Islet precursor cell (in vitro differentiated cells): Measurements from ENCODE around the gene DUSP23.

ENCODE experiments used
- DNase-seq: peaks from one replicate; pipeline ENCODE4 v3.0.0-alpha.2; 2018

Gene DUSP23

DNA sequence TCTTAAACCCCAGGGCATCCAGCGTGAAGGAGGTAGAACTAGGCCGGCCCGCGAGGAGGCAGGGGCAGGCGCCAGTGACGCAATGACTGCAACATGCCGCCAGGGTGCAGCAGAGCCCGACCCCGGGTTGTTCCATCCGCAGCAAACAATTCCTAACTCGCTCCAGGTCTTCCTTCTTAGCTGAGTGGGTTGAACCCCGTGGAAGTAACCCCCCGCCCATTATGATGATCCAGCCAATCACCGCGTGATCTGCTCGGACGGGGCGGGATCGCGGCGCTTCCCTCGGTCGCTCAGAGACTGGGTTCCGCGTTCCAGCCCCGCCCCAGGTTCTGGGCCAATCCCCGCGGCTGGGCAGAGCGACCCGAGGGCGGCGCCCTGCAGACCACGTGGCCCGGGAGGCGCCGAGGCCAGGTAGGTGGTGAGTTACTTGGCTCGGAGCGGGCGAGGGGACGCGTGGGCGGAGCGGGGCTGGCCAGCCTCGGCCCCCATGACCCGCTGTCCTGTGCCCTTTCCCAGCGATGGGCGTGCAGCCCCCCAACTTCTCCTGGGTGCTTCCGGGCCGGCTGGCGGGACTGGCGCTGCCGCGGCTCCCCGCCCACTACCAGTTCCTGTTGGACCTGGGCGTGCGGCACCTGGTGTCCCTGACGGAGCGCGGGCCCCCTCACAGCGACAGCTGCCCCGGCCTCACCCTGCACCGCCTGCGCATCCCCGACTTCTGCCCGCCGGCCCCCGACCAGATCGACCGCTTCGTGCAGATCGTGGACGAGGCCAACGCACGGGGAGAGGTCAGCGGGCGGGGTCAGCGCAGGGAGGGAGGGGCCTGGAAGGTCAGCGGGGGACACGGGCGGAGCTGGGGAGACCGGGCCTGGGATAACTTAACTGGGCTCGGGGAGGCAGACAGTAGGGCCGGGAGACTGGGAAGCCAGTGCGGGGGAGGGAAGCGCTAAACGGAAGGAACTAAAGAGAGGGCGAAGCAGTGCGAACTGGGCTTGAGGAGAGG is at the start of gene DUSP23:
TSS of gene DUSP23 (plus strand) at position 380 of the 1,000 bp plus-strand sequence. CDS start at position 519, 139 bp downstream.
- DNase-seq = peak; percentile 99

DNA sequence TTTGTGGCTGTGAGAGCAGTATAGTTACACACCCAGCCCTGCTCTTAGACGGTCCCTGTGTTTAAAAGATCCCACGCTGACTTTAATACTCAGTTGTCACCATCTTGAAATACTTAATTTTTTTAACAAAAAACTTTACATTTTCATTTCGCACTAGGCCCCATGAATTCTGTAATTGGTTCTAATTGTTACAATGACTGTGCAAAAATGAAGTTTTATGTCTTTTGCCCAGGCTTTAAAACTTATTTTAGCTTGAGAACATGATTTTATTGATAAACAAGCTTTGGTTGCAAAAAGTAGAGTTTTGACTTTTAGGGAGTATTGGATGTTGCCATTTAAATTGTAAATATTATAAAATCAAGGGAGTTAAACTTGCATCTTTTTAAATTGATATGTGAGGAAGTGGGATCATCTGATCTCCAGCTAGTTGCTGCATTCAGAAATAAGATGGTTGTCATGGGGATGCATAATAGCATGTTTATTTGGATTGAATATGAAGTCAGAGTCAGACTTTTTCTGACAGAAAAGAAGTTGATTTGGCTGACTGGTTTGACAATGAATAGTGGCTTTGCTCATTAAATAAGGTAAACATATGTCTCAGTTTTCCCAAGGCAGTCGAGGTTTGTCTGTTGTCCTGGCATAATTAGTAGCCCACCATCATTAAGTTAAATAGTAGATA is 43.4 kb upstream of the DUSP23 start:
- DNase-seq = no peak

- no peak for DNase-seq
These were observed 36.9 kb upstream of the DUSP23 start for GRCh38 chr1:159743651-159744410.

GRCh38 chr1:159746666-159747065 is 34.1 kb upstream of the DUSP23 start:
- no peak for DNase-seq

DNA sequence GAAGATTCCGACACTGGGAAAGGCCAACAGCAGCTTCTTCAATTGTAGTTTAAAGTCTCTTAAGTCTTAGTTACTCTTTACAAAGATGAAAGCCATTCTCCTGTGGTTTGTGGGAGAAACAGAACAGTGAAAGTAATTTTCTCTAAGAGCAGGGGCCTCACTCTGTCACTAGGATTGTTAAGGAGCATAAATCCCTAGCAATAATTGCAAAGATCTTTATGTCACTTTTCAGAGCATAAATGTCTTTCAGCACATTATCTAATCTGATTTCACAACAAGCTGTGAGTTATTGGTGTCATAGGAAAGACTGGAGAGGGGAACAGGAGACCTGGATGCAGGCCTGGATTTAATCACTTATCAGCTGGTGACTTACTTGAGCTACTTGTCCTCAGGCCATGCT is 32.4 kb upstream of the DUSP23 start:
- DNase-seq = no peak

DNA sequence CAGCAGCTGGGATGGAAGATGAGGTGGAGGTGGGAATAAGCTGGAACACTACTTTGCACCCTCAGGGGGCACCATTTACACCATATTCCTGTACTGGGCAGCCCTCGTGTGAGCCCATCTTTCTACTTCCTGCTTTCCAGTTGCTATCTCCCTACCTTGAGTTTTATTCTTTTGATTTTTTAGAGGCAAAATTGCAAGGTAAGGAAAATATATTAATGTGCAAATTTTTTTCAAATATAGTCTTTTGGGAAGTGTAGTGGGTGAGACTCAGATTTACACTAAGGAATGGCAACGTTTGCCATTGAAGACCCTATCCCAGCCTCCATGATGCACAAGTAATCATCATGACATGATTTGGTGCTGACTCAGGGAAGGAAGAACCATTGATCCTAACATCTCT is 31.1 kb upstream of the DUSP23 start:
- no peak for DNase-seq

DNA sequence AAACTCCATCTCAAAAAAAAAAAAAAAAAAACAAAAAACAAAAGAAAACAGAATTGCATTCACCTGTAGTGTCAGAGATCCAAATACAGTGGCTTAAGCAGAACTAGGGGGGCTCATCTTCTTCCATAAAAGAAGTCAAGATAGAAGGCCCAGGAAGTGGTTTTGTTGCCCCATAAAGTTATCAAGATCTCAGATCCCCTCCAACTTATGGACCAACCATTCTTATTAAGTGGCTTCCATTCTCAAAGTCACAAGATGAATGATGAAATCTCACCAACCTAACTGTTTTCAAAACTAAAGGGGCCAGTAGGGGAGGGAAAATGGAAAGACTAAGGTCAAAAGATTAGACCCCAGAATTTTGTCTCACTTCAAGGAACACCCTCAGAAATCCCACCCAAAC is 30.1 kb upstream of the DUSP23 start:
- no peak for DNase-seq

DNA sequence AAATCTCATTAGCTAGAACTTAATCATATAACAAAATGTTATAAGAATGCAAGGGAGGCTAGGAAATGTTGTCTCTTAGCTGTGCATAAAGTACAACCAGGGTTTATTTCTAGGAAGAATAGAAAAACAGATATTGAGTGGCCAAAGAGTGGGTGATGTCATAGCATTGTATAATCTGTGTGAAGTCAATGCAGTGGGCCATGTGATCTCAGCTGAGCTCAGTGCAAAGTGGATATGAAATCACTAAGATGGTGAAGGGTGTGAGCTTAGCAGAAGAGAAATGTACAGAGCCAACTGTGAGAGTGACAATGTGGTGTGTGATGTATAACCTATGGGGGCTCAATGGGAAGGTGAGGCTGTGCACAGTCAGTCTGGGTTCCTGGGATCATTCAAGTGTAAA is 29.7 kb upstream of the DUSP23 start:
- DNase-seq = no peak

DNA sequence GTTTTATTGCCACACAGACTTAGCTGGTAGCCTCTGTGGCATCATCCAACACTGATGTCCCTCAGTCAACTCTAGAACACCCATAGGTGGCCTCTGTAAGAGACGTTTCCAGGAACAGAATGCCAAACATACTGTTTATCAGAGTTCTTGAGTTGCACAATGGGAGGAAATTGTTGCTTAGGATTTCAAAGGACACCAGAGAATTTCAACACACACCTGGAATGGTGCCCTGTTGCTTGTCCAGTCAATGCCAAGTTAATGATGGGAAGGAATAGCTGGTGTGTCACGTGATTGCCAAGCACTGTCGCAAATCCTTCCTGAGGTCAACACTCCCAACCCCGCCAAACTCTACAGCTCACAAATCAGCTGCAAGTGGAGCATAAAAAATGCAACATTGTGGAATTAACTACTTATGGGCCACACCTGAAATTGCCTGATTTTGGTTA is 28.6 kb upstream of the DUSP23 start:
- DNase-seq = no peak

GRCh38 chr1:159753386-159753785 is 27.4 kb upstream of the DUSP23 start:
- no peak for DNase-seq

DNA sequence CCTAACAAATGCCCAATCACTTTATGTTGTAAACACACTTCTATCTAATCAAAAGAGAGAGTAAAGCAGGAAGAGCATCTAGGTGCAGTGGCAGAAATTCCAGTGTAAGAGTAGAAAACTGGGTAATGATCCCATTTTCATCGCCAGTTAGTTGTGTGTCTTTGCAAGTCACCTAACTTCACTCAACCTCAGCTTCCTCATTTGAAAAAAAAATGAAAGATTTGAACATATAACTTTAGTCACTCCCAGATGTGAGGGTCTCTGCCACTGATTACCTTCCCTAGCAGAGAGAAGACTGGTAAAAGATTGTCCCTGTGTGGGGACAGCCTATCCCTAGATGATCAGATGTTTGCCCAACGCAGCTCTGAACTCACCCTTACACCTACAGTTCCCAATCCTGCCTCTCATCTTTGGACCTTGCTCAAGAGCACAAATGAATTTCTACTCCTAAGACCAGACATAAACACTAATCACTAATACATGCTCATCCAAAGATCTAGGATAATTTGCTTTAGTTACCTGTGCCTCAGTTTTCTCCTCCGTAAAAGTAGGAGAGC is 25.2 kb upstream of the DUSP23 start:
- DNase-seq = no peak

DNA sequence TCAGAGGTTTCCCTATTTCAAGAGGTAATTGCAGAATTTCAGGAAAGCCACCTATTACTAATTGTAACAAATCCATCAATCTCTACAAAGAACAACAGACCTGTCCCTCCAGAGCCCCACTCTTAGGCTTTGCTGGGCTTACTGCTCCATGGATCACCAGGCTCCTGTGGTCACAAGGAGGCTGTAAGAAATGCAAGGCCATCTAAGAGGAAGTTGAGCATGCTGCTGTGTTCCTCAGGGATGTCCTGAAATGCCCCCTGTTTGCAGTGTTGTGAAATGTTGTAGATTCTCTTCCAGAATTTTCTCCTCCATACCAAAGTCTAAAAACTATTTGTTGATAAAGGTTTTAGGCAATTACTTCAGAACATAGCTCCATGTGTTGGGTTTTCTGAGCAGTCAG is 24.4 kb upstream of the DUSP23 start:
- no peak for DNase-seq

DNA sequence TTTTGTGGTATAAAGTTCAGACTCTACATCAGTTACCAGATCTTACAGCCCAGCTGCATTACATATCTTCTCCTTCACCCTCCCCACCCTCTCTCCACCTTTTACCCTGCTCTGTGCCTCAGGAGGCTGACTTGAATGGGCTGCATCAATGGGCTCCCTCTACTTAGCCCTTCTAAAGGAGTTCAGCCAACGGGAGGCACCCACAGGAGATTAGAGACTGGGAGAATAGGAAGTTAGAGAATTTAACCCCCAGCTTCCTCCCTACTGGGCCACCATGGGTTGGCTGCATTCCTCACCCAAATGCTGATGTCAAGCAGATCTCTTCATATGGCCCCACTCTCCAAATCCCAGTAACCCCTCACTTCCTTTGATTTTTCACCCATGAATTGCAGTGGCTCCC is 17.1 kb upstream of the DUSP23 start:
- no peak for DNase-seq

DNA sequence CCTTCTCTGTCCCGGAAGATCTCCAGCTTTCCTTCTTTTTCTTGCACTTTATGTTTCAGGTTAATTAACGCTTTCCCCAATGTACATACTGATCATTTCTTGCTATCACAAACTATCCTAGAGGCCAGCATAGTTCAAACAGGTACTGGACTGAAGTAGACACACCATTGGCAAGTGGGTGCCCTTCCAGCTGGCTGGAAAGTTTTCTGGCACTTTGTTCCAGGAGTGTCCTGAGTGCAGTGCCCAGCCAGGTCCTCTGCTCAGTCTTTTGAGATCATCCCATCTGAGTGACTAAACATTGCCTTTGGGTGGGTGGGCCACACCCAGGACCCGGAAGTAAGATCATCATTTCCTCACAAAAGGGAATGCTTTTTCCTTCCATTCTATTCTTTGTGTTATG is 15.0 kb upstream of the DUSP23 start:
- DNase-seq = no peak

DNA sequence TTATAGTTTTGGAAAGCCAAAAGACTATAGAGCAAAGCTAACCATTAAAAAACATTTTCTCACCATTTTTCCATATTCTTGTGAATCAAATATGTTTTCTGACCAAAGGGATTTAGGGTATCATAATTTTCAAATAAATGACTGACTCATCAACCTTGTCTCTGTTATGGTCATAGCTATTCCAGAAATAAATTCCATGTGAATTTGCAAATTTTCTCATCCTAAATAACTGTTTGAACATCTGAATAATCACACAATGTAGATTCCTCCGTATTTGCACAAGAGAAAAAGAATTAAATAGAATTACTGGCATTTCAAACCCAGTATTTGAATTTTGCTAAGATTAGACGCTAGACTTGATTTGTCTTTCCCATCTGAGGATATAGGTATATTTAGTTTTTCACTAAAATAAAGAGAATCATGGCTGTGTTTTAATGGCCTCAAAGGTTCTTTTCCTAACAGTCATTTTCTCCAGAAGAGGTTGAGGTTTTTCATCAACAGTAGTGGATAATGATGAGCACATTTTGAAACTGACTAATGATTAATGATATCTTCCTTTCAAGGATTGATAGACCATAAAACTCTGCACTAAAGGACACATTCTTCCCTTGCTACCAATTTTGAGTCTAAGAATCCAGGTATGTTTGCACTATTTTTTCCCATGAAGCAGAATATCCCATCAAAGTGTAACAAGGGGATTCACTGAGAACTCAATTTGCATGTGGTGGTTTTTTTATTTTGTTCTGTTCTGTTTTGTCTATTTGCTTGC is 9.5 kb upstream of the DUSP23 start:
- no peak for DNase-seq

GRCh38 chr1:159774465-159774864 is 6.3 kb upstream of the DUSP23 start:
- no peak for DNase-seq

DNA sequence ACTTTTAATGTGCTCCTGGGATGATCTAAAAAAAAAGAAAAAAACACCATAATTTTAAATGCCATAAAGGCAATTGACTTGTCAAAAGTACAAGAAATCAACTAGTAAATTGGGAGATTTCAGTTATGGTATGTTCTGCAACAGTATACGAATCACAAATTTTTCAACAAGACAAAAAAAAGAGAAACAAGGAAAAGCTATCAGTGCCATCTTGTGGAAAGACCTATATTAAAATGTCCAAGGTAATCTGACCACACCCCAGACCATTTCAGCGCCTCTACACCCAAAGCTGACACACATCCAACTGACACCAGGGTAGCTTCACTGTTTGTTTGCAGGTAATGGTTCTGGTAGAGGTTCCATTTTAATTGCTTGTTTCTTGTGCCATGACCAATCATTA is 5.0 kb upstream of the DUSP23 start:
- DNase-seq = no peak

GRCh38 chr1:159778266-159778665 is 2.5 kb upstream of the DUSP23 start:
- no peak for DNase-seq

DNA sequence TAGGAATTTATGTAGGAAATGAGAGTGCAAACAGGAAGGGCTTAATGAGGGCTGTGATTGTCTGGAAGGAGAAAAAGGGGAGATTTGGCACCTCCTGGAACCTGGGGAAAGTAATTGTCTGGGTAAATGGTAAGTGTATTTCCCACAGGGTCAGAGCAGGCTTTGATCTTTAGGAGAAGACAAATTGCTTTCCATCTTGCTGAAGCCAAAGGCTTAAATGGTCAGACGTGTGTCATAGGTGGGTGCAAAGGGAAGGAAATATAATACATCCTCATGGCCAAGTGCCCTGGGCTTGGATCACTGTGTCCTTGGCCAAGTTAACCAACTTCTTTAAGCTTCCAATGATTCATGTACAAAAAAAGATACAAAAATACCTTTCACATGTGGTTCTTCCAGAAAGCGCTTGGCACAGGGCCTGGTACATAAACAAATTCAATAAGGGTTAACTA is 1.3 kb upstream of the DUSP23 start:
- no peak for DNase-seq

GRCh38 chr1:159781992-159782391 is 1.2 kb downstream of the DUSP23 start:
- DNase-seq = no peak

DNA sequence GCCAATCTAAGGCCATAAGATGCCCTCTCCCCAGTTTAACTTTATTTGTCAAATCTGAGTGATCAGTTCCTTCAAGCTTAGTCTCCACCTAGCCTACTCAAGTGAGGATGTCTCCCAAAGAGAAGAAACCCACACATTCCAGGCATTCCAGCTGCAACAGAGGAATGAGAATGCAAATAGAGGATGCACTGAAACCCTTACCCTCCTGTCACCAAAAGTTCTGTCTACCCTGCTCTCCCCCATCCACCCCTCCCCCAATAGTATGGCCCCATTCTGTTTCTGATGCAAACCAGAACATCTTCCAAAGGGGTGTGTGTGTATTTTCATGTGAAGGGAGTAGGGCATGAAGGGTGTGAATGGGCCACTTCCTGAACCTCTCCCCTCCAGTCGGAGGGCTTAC is 3.0 kb downstream of the DUSP23 start:
- DNase-seq = peak; percentile 57

GRCh38 chr1:159786465-159786864 is 5.7 kb downstream of the DUSP23 start:
- DNase-seq = no peak
